Body of pancreas (tissue), 4 donors: Measurements from ENCODE around the gene CLCA2.

Experiments
- POLR2A ChIP-seq, 3 donors: fragments of 450-650 bp; IDR thresholded peaks; one replicate each; pipeline ENCODE4 v1.6.1; 2016; ENCODE audit warnings: antibody characterized with exemption in 3 of 3, mild to moderate bottlenecking in 2 of 3
- TF ChIP-seq, protein P1 (sequence below), 7 experiments: fragments of 450-650 bp in 4 of 7; fragments of 200-600 bp in 3 of 7; sonication (generic) in 3 of 7; IDR thresholded peaks; one replicate each; pipeline ENCODE4 v1.5.1; 2016 to 2019; ENCODE audit warnings: antibody characterized with exemption in 7 of 7

DNA sequence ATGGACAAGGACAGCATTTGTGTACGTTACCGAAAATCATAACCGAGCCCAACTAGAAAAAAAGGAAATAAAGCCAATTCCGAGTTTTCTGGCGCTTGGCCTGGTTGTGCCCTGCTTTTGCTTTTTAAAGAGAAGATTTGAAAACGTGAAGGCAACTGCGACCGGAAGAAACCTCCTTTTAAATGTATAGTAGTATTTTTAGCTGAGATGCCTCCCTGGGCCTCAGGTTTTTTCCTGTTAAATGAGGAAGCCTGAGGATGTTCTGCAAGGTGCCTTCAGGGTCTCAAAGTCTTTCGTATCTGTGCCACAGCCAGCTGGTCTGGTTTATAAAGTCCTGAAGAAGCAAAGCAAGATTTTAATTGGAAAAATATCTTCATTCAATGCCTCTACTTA lies 27.5 kb upstream of the CLCA2 start:
- no peak for TF ChIP-seq POLR2A (IDR thresholded peaks at IDR 0.05)
- TF ChIP-seq, protein P1, sequence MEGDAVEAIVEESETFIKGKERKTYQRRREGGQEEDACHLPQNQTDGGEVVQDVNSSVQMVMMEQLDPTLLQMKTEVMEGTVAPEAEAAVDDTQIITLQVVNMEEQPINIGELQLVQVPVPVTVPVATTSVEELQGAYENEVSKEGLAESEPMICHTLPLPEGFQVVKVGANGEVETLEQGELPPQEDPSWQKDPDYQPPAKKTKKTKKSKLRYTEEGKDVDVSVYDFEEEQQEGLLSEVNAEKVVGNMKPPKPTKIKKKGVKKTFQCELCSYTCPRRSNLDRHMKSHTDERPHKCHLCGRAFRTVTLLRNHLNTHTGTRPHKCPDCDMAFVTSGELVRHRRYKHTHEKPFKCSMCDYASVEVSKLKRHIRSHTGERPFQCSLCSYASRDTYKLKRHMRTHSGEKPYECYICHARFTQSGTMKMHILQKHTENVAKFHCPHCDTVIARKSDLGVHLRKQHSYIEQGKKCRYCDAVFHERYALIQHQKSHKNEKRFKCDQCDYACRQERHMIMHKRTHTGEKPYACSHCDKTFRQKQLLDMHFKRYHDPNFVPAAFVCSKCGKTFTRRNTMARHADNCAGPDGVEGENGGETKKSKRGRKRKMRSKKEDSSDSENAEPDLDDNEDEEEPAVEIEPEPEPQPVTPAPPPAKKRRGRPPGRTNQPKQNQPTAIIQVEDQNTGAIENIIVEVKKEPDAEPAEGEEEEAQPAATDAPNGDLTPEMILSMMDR (IDR thresholded peaks at IDR 0.05) = no peak
